ENCODE data around the gene PPP3CB. TPM values are rescaled to one million over a fixed set of nuclear protein-coding genes. Genes with fewer than 3 reads are reported as not detected.

PPP3CB gene
- total RNA-seq, 6 experiments from 2014 or later: 10.9 to 13.6 (median 13.5) TPM

DNA sequence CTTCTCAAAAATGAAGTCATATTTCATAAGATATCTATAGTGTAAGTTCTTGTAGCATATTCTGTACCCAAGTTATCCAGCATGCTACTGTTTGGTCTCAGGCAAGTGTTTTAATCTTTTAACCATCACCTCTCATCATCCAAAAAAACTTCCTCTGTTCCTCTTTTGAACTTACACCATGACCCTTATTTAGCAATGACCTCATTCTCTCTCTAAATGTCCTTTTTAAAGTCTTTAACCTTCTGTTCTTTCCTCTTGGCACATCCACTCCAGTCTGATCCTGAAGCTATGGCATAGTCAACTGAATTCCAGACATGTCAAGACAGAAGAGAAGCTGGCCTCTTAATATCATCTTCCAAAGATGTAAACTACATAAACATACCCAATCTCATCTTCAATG lies 26.2 kb downstream of the PPP3CB start:
- H3K27me3 ChIP-seq: no peaks in the 10 kb centered on the region
- TF ChIP-seq POLR2A (IDR thresholded peaks at IDR 0.05) (no peak), CTCF (IDR thresholded peaks at IDR 0.05) (no peak)
- no peak for DNase-seq
- H3K27ac ChIP-seq: no peak overlapping the region
- ATAC-seq: no peak
- H3K4me1 ChIP-seq: no peaks in the 10 kb centered on the region
- H3K36me3 ChIP-seq: peaks cover 0 to 41% (median 1%) of the 10 kb centered on the region in 4 donors
- intact Hi-C loops (cut with DNase I): no loop called here
- H3K4me3 ChIP-seq: no peak overlapping the region
- H3K9me3 ChIP-seq: no peaks in the 10 kb centered on the region

DNA sequence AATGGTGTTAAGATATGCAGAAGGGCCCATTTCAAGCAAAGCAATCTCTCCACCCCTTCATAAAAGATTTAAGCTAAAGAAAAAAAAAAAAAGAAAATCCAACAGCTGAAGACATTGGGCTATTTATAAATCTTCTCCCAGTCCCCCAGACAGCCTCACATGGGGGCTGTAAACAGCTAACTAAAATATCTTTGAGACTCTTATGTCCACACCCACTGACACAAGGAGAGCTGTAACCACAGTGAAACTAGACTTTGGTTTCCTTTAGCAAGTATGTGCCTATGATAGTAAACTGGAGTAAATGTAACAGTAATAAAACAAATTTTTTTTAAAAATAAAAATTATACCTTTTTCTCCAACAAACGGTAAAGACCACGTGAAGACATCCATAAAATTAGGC lies 28.6 kb downstream of the PPP3CB start:
- Histone ChIP-seq H3K4me1 (no peaks in the 10 kb centered on the region), H3K9me3 (no peaks in the 10 kb centered on the region), H3K27me3 (no peaks in the 10 kb centered on the region), H3K36me3 (peaks cover 0 to 25% (median 1%) of the 10 kb centered on the region in 4 donors), H3K4me3 (no peak overlapping the region), H3K27ac (no peak overlapping the region)
- ATAC-seq (no peak), DNase-seq (no peak)
- intact Hi-C loops (cut with DNase I): no loop called here
- 73% methylated on average over 2 of the region's 2 CpGs for WGBS (ENCODE audit: insufficient coverage, low coverage, low lambda C conversion rate, missing lambda C conversion rate)
- TF ChIP-seq CTCF (IDR thresholded peaks at IDR 0.05) (no peak), POLR2A (IDR thresholded peaks at IDR 0.05) (no peak)

DNA sequence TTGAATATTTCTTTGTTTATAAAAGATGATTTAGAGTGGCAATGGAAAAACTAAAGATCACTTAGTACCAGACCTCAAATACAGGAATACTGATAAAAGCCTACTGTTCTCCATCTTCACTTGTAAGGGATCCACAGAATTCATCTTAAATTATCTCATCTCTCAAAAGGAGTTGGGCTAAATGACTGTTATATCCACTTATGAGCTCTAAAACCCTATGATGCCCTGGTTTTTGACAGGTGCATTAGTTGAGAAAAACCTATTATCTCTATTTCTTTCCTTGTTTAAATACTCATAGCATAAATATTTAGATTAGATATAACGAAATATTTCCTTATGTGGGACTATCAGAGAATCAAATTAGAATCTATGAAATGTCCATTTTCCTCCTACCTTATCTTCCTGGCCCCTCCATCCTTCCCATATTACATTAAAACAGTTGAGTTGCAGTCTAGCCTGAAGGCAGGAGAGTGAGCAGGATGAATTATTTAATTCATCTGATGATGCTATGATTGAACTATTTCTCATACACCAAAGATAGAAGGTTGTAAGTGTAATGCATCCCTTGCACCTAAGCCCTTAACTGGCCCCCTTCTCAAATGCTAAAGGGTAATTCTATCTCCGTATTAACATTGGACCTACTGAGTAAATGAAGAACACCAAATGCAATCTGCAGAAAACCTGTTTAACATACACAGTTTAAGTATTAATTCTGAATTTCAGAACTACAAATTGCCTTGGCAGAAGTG lies 29.7 kb downstream of the PPP3CB start:
- DNase-seq: no peak
- Histone ChIP-seq H3K9me3 (no peaks in the 10 kb centered on the region), H3K4me3 (no peak overlapping the region), H3K27me3 (no peaks in the 10 kb centered on the region), H3K36me3 (peaks cover 0 to 22% (median 1%) of the 10 kb centered on the region in 4 donors), H3K4me1 (no peaks in the 10 kb centered on the region), H3K27ac (no peak overlapping the region)
- TF ChIP-seq CTCF (IDR thresholded peaks at IDR 0.05): no peak
- no peak for TF ChIP-seq POLR2A (IDR thresholded peaks at IDR 0.05)
- intact Hi-C loops (cut with DNase I): no loop called here
- ATAC-seq: no peak
- 97% methylated on average over 2 of the region's 2 CpGs for WGBS (ENCODE audit: insufficient coverage, low coverage, low lambda C conversion rate, missing lambda C conversion rate)

DNA sequence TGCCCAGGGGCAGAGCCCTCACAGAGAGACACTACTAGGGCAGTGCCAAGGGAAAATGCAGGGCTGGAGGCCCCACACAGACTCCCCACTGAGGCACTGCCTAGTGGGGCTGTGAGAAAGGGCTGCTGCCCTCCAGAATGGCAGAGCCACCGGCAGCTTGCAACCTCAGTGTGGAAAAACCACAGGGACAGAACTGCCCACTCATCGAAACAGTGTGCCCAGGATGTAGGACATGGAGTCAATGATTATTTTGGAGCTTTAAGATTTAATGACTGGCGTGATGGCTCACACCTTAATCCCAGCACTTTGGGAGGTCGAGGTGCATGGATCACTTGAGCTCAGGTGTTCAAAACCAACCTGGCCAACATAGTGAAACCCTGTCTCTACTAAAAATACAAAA lies 34.9 kb downstream of the PPP3CB start:
- intact Hi-C loops (cut with DNase I): no loop called here

More for the DNA sequence above, 34.9 kb downstream of the PPP3CB start:
- no peak for TF ChIP-seq POLR2A (IDR thresholded peaks at IDR 0.05)
- no peak for TF ChIP-seq CTCF (IDR thresholded peaks at IDR 0.05)
- H3K4me3 ChIP-seq: no peak overlapping the region
- H3K4me1 ChIP-seq: no peaks in the 10 kb centered on the region
- no peaks in the 10 kb centered on the region for H3K27me3 ChIP-seq
- WGBS (ENCODE audit: insufficient coverage, low coverage, low lambda C conversion rate, missing lambda C conversion rate): no CpG with 5 or more reads among the region's 4 CpGs
- H3K27ac ChIP-seq: no peak overlapping the region
- ATAC-seq (no peak), DNase-seq (no peak)
- H3K36me3 ChIP-seq: no peaks in the 10 kb centered on the region
- H3K9me3 ChIP-seq: no peaks in the 10 kb centered on the region
